Left renal pelvis (tissue), 4 donors: ENCODE measurements around the gene ASXL2. TPM values are rescaled to one million over a fixed set of nuclear protein-coding genes. Genes with fewer than 3 reads are reported as not detected.
"Not testable (repeated sequence)": the region's sequence is repeated elsewhere in the genome, so short reads cannot be mapped to it uniquely, and the experiment has no call there.

Experiments used
- DNase-seq, 4 donors: peaks; one replicate each; pipeline ENCODE4 v3.0.0-alpha.2; 2013; ENCODE audit warnings: low read depth in 4 of 4, low spot score in 3 of 4
- polyA plus RNA-seq, 4 donors: library from polyadenylated mRNA; unstranded; fragments of 120-200 nt; gene quantifications; one replicate each; pipeline ENCODE4 v1.2.1, GENCODE V29; 2013; ENCODE audit not compliant: insufficient read length in 4 of 4

The ASXL2 gene
- polyA plus RNA-seq, 4 donors, result 15.6 to 23.5 (median 20.2) TPM

GRCh38 chr2:25838152-25838756 is 40.0 kb downstream of the ASXL2 start:
- no peak for DNase-seq

GRCh38 chr2:25835906-25836305 is 42.4 kb downstream of the ASXL2 start:
- no peak for DNase-seq

GRCh38 chr2:25833566-25833965 is 44.7 kb downstream of the ASXL2 start:
- DNase-seq, result no peak

GRCh38 chr2:25832897-25833296 is 45.4 kb downstream of the ASXL2 start:
- no peak for DNase-seq

DNA sequence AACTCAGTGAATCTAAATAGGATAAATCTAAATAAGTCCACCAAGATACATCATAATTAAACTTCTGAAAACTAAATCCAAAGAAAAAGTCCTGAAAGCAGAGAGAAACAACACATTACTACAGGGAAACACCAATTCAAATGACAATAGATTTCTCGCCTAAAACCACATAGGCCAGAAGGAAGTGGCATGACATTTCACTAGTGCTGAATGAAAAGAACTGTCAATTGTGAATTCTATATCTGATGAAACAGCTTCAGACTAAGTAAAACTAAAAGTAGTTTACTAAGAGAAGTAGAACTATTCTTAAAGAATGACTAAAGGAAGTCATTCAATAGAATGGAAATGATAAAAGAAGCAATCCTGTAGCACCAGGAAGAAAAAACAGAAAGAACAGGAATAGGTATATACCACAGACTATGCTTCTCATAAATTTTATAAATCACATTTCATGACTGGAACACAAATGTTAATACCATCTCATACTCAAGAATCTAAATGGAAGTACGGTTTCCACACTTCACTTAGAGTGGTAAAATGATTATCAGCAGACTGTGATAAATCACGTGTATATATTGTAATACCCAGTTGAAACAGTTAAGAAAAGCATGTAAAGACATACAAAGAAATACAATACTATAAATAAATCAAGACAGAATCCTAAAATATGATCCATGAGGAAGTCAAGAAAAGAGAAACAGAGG is 46.4 kb downstream of the ASXL2 start:
- DNase-seq, result no peak

- DNase-seq, result no peak
Observed at GRCh38 chr2:25829828-25830227, 48.5 kb downstream of the ASXL2 start.

- no peak for DNase-seq
Observed at GRCh38 chr2:25829377-25829704, 48.9 kb downstream of the ASXL2 start.

- DNase-seq, result not testable (repeated sequence)
Observed at GRCh38 chr2:25828532-25829376, 49.5 kb downstream of the ASXL2 start.

GRCh38 chr2:25825238-25825637 is 53.0 kb downstream of the ASXL2 start:
- DNase-seq, result no peak

- DNase-seq, result no peak
Observed at GRCh38 chr2:25824718-25825117, 53.6 kb downstream of the ASXL2 start.

DNA sequence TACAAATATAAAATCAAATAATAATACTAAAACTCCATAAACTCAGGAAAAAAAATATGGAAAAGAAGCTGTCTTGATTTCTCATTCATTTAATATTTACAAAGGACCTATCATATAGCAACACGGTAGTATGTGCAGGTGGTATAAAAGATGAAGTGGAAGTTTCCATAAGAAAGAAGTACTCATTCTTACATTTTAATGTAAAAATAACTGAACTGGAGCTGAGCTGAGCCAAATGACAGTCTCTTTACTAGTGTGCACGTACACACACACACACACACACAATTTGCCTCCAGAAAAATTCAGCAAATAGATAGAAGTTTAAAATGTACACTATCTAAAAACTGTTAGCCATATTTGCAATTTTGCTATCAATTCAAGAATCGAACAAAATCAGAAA is 54.1 kb downstream of the ASXL2 start:
- no peak for DNase-seq

DNA sequence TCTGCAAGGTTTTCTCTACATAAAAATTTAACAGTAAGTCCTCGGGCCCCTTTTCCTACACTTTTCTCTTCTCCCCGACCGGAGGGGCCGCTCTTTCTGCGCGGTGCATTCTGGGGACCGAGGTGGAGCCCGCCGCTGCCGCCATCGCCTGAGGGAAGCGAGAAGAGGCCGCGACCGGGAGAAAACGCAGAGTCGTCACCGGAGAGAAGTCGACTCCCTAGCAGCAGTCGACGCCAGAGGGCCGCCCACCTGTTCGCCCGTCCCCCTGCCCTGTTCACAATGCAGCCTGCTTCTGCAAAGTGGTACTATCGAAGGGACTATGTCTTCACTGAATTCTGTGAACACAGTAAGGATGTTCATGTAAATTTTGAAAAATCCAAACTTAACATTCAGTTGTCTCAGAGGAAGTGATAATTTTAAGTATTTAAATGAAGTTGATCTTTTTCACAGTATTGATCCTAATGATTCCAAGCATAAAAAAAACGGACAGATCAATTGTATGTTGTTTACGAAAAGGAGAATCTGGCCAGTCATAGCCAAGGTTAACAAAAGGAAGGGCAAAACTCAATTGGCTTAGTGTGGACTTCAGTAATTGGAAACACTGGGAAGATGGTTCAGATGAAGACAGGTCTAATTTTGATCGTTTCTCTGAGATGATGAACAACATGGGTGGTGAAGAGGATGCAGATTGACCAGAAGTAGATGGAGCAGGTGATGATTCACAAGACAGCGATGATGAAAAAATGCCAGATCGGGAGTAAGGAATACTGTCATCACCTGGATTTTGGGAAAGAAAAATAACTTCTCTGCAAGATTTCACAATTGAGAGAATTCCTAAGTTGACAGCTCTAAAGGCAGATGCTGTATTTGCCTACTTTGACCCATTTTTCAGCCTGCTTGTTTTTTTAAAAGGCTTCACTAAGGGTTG is 55.8 kb downstream of the ASXL2 start:
- DNase-seq, result peak in 3 of 4 donors; percentile 22 to 30 (median 29)

- DNase-seq, result no peak
Observed at GRCh38 chr2:25821225-25822056, 56.8 kb downstream of the ASXL2 start.

- DNase-seq, result no peak
Observed at GRCh38 chr2:25819597-25820039, 58.7 kb downstream of the ASXL2 start.

DNA sequence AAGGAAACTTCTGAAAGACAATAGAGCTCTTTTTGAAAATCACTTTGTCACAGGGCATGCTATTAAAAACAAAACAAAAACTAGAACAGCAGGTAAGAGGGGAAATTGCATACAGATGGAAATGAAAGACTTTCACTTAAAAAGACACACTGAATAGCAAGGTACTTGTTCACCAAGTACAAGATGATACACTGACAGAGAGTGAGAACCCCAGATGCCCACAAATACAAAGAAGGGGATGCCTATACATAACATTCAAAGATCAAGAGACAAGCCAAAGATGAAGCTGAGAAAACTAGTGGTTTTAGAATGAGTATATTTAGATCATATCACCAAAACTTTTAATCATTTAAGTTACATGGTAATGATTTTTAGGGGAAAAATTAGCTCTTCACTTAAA is 60.7 kb downstream of the ASXL2 start:
- DNase-seq, result no peak

DNA sequence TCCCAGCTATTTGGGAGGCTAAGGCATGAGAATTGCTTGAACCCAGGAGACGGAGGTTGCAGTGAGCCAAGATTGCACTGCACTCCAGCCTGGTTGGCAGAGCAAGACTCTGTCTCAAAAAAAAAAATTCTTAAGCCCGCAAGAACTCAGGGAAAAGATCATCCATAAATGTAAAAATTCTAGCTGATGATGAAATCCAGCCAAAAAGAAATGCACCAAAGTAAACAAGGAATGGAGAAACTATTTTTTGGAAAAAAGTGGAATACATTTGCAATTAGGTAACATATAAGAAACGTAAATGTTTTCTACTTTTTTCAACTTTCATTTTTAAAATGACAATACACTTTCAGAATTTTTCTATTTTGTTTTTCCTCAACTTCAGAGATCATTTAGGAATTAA is 61.3 kb downstream of the ASXL2 start:
- DNase-seq, result no peak

- DNase-seq, result no peak
Observed at GRCh38 chr2:25816249-25816648, 62.0 kb downstream of the ASXL2 start.

- DNase-seq, result no peak
Observed at GRCh38 chr2:25814681-25815080, 63.6 kb downstream of the ASXL2 start.

DNA sequence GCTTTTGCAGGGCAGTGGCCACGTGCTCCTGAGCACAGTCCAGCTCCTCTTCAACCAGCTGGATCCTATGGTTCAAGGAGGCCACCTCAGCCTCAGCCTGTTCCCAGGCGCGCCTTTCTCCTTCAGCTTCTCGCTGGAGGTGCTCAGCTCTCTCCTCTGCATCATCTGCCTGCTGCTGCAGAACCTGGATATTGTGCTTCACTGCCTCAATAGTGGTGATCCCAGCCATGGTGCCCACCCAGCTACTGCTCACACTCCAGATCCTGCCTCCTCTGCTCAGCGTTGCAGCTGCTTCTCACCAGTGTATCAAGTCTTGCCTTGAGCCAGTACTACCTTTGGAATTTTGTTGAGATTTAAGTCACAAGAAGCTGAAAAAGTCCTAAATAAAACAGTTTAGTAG is 67.9 kb downstream of the ASXL2 start:
- no peak for DNase-seq

DNA sequence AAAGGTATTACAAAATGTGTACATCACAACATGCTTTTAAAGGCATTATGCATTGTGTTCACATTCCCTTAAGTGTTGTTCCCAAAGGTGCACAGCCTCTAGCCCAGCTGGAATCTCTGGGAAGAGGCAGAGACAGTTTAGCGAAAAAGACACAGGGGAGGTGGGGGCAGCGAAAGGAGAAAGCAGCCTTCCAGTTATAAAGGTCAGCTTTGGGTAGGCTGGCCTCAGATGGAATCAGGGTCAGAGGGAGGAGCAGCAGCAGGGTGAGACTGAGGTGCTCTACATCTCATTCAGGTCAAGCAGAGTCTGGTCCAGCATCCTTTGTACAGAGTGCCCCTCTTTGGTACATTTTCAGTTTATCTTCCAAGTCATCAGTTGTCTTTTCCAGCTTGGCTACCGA is 68.6 kb downstream of the ASXL2 start:
- no peak for DNase-seq
